GM19395 (cell line): ENCODE results near the gene IRS4.

Experiments used
- ATAC-seq: cut with Tn5 transposase; IDR thresholded peaks from one replicate; pipeline ENCODE4 v1.9.1; 2021; ENCODE audit warnings: mild to moderate bottlenecking, moderate library complexity; ENCODE audit not compliant: unreplicated experiment

Gene IRS4

GRCh38 chrX:108736509-108737479 lies at the start of gene IRS4:
Gene IRS4, minus strand, starts transcription at chrX:108736563.
- ATAC-seq, result no peak

GRCh38 chrX:108772549-108772948 lies 36.2 kb upstream of the IRS4 start:
- ATAC-seq, result no peak

DNA sequence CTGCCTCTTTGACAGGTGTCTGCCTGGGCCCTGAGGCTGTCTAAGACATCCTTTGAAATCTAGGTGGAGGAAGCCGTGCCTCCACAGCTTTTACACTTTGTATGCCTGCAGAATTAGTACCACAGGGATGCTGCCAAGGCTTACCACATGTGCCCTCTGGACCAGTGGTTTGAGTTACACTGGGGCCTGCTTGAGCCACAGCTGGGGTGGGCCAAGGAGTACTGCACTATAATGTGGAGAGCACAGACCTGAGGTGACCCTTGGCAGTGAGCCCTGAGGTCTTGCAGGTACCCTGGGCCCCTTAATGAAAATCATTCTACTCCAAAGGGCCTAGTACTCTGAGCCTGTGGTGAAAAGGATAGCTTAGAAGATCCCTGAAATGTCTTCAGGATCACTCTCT lies 27.2 kb upstream of the IRS4 start:
- no peak for ATAC-seq

DNA sequence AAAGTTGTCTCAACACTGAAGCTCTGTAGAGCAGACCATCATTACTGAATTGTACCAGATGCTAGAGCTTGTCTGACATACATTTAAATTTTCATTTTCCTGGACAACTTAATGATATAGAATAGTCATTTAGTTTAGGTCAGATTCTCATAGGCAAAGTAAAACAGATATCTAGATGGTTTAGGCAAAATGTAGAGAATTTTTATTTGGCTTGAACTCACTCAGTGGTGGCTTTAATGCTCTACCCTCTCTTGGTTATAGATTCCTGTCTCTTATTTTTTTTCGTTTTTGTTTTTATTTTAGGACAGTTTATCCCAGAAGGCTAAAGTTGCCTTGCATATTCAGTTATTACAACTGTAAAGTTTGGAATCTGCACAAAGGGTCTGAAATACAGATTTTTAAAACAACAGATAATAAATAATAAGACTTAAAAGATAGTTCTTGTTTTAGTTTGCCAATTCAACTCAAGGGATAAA lies 4.0 kb upstream of the IRS4 start:
- ATAC-seq, result no peak

DNA sequence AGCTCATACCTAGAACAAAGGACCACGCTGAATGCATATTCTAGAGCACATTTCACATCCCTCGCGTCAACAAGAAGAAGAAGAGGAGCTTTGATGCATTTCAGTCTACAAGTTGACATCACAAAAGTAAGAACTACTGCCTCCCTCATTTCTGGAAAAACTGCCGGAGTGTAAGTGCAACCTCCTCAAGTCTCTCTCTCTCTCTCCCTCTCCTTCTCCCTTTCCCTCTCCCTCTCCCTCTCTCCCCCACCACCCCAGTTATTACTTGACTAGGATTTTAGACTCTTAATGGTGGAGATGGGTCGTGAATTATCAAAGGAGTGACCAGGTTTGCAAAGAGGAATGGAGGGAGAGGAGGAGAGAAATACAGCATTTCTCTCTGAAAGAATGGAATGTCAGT lies 1.4 kb upstream of the IRS4 start:
- ATAC-seq, result no peak

DNA sequence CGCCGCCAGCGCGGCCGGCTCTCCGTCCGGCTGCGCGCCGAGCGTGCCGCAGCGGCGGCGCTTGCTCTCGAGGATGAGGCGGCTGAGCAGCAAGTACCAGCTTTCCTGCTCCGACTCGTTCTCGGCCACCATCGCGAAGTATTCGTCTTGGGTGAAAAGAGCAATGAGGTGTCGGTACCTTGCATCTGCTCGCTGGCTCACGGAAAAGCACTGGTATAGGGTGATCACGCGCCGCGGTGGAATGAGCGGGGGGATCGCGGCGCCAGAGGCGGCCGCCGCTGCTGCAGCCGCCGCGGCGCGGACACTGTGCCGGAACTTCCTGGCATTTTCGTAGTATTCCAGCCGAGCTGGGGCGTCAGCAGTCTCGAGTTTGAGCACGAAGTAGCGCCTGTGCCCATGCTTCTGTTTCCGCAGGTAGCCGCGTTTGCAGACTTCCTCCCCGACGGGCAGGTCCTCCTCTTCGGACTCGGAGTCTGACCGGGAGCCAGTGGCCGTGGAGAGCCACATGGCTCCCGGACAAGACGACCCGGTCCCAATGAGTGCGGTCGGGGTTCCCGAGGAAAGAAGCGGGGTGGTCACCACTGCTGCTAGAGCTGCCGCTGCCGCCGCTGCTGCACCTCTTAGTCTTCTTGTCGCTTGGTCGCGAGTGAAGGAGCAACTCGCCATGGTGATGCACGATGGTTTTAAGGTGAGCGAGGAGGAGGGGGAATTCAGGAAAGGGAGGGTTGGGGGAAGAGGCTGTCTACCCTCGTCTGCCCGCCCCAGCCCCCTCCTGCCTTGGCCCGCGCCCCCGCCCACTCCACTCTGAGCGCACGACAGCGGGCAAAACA lies 469 bp downstream of the IRS4 start:
- no peak for ATAC-seq

GRCh38 chrX:108735091-108735678 lies 1.2 kb downstream of the IRS4 start:
- no peak for ATAC-seq

GRCh38 chrX:108734426-108734825 lies 1.9 kb downstream of the IRS4 start:
- no peak for ATAC-seq

- ATAC-seq, result no peak
These were observed 3.6 kb downstream of the IRS4 start for GRCh38 chrX:108732630-108733321.

- no peak for ATAC-seq
These were observed 5.2 kb downstream of the IRS4 start for GRCh38 chrX:108731153-108731552.

GRCh38 chrX:108726748-108727147 lies 9.6 kb downstream of the IRS4 start:
- no peak for ATAC-seq

GRCh38 chrX:108722561-108722960 lies 13.8 kb downstream of the IRS4 start:
- ATAC-seq, result no peak

DNA sequence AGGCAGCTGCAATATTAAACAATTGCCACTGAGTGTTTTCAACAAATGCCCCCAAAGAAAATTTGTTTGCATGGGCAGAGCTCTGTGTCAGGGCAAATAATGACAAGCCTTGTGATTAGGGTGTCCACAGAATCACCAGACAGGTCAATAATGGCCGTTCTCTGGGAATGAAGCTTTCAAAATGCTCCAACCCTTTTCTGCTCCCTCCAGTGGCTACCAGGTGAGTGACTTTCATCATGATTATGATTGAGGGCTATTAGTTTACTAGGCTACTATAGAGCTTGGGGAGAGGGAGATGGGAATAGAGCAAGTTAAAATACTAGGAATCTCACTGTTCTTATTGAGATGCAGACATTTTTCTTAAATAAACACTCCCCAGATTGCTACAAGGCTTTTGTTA lies 23.5 kb downstream of the IRS4 start:
- ATAC-seq, result no peak

DNA sequence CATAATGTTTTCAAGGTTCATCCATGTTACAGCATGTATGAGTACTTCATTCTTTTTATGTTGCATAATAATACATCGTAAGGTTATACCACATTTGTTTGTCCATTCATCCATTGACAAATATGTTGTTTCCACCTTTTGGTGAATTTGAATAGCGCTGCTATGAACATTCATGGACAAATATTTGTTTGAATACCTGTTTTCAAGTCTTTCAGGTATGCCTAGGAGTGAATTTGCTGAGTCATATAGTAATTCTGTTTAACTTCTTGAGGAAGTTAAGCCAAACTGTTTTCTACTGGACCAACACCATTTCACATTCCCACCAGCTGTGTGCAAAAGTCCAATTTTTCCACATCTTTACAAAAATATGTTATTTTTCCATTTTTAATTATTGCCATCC lies 31.5 kb downstream of the IRS4 start:
- ATAC-seq, result no peak

DNA sequence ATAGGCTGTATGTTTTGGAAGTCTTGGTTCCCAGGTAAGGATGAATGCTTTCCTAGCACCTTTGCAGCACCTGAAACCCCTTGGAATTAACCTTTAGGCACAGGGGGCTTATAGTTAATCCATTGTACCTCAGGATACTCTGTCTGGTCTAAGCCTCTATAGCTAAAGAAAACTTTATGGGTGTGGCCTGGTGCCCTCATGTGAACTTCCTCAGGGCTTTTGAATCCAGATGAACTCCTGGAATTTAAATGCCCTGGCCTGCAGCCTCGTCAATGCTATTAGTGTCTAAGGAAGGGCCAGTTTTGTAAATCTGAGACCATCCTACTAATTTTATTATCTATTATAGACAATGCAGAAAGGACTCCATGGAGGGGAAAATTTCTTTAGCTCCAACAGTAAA lies 33.8 kb downstream of the IRS4 start:
- no peak for ATAC-seq

GRCh38 chrX:108701633-108702032 lies 34.7 kb downstream of the IRS4 start:
- no peak for ATAC-seq

DNA sequence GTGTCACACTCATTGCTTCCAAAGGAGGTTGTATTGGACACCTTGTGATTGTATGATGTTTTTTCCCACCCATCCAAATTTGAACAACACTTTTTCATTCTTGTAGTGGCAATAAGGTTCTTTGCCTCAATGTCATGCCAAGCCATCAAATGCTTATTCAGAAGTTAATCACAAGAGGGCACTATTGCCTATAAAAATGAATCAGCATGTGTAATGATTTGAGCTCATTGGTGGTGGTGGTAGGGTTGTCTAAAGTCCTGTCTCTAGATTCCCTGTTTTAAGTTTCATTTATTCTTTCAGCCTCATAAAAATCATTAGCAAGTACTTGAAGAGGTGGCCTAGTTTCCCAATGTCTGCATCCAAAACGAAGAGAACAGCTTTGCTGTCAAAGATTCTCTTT lies 37.0 kb downstream of the IRS4 start:
- ATAC-seq, result peak; percentile 67

GRCh38 chrX:108696690-108697089 lies 39.7 kb downstream of the IRS4 start:
- no peak for ATAC-seq
